Left ventricle myocardium inferior (tissue), 1 donor: ENCODE data around the gene IFNK. TPM values are rescaled to one million over a fixed set of nuclear protein-coding genes. Genes with fewer than 3 reads are reported as not detected.

Experiments
- DNase-seq: peaks from one replicate; pipeline ENCODE4 v3.0.0-alpha.2; 2020
- H3K27ac ChIP-seq: fragments of 200-600 bp; replicated peaks from 2 replicates; pipeline ENCODE4 v1.8.0; 2021
- H3K27me3 ChIP-seq: fragments of 200-600 bp; 2 replicates; pipeline ENCODE4 v1.8.0; 2021; ENCODE audit warnings: low read depth
- H3K36me3 ChIP-seq: fragments of 200-600 bp; 2 replicates; pipeline ENCODE4 v1.8.0; 2021
- H3K4me1 ChIP-seq: fragments of 200-600 bp; 2 replicates; pipeline ENCODE4 v1.8.0; 2021
- H3K4me3 ChIP-seq: fragments of 200-600 bp; 2 replicates; pipeline ENCODE4 v1.8.0; 2021; ENCODE audit warnings: mild to moderate bottlenecking, moderate library complexity
- H3K9me3 ChIP-seq: fragments of 200-600 bp; replicated peaks from 2 replicates; pipeline ENCODE4 v1.8.0; 2021
- CTCF ChIP-seq: fragments of 200-600 bp; IDR thresholded peaks from 2 replicates; pipeline ENCODE4 v1.8.0; 2021; ENCODE audit warnings: antibody characterized with exemption, mild to moderate bottlenecking, borderline replicate concordance
- intact Hi-C: fragments of 100-400 bp; cut with micrococcal nuclease; formaldehyde crosslinking; loops from one replicate; pipeline ENCODE4 v1.11.0; 2022
- total RNA-seq: library from RNA; stranded (reverse); fragmentation: NEBNext Ultra II Directional; extraction: Animal tissue kit (Norgen Biotek cat#: 25700); gene quantifications from one replicate; pipeline ENCODE4 v1.2.1, GENCODE V29; 2021
- donor health status: DM: no; HTN: yes; CAD: no; lungs with severe emphysema.

The IFNK gene
- total RNA-seq, 1 donor from 2014 or later: not detected

DNA sequence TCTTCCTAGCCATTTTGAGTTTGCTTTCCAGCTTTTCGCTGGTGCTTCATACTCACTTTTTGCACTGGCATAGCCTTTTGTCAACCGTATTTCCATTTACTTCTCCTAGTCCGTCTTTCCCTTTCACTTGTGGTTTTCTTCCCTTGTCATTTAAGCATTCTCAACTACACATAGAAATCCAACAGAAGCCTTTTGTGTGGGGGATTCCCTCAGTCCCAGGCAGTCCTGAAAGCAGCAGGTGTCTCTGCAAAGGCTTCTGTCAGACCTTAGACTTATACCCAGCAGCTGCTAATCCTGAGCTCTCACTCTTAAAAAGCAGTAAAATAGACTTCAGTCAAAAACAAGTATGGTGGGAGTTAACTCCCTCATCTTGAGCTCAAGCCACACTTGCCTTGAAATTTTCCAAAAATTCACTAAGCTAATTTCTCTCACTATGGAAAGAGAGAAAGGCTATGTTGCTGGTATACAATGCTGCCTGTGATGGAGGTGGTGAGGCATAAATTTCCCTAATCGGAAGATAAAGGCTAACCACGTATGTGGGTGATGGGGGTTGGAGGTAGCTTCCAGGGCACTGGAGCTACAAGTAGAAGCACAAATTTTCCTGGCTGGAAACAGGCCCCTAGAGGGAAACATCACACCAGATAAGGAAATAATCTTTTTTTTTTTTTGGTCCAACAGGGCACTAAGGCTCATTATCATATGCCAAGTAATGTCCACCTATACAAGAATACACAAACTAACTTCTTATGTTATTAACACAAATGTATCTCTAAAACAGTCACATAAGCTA is 34.8 kb upstream of the IFNK start:
- no peaks in the 10 kb centered on the region for H3K9me3 ChIP-seq
- no peaks in the 10 kb centered on the region for H3K36me3 ChIP-seq
- no peaks in the 10 kb centered on the region for H3K4me1 ChIP-seq
- H3K27ac ChIP-seq: no peak overlapping the region
- no peaks in the 10 kb centered on the region for H3K27me3 ChIP-seq
- intact Hi-C loops: no loop called here
- TF ChIP-seq CTCF: no peak
- DNase-seq: no peak
- H3K4me3 ChIP-seq: no peak overlapping the region

- H3K36me3 ChIP-seq: no peaks in the 10 kb centered on the region
- H3K27me3 ChIP-seq: no peaks in the 10 kb centered on the region
- no peak overlapping the region for H3K4me3 ChIP-seq
- TF ChIP-seq CTCF: no peak
- H3K9me3 ChIP-seq: no peaks in the 10 kb centered on the region
- no peak overlapping the region for H3K27ac ChIP-seq
- intact Hi-C loops: no loop called here
- H3K4me1 ChIP-seq: peaks cover 12% of the 10 kb centered on the region
- DNase-seq: no peak
These were observed 32.9 kb upstream of the IFNK start for GRCh38 chr9:27491154-27491553.

DNA sequence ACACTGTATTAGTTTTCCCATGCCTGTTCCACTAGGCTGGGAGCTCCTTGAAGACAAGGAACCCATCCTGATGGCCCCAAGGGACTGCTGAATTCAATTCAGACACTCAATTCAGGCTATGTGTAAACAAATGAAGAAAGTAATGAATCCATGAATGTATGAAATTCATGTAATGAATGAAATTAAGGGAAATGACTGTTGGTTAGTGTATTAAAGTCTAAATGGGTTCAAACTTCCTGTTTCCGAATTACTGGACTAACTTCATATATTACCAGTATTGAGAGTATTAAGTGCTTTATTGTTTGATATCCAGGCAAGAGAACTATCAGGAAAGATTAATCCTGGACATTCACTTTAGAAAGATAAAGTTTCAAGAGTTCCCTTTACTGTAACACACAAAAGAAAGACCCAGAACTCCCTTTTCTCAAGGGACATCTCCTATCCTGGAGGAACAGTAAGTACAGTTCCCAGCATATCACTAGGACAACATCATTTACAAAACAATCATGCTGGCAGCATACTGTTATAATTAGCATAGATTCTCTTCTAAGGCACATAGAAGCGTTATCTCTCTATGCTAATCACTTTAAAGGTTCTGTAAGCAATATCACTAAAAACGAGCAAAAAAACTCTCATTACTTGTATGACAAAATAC is 28.5 kb upstream of the IFNK start:
- Histone ChIP-seq H3K4me3 (no peak overlapping the region), H3K4me1 (peaks cover 27% of the 10 kb centered on the region), H3K36me3 (no peaks in the 10 kb centered on the region), H3K27ac (peak overlapping the region; percentile 54), H3K9me3 (no peaks in the 10 kb centered on the region), H3K27me3 (no peaks in the 10 kb centered on the region)
- intact Hi-C loops: no loop called here
- DNase-seq: no peak
- no peak for TF ChIP-seq CTCF

- Histone ChIP-seq H3K27ac (peak overlapping the region; percentile 54), H3K27me3 (no peaks in the 10 kb centered on the region), H3K36me3 (no peaks in the 10 kb centered on the region), H3K4me1 (peaks cover 27% of the 10 kb centered on the region), H3K4me3 (no peak overlapping the region), H3K9me3 (peaks cover 3% of the 10 kb centered on the region)
- intact Hi-C loops: no loop called here
- no peak for TF ChIP-seq CTCF
- DNase-seq: no peak
These were observed 28.0 kb upstream of the IFNK start for GRCh38 chr9:27496135-27496504.

DNA sequence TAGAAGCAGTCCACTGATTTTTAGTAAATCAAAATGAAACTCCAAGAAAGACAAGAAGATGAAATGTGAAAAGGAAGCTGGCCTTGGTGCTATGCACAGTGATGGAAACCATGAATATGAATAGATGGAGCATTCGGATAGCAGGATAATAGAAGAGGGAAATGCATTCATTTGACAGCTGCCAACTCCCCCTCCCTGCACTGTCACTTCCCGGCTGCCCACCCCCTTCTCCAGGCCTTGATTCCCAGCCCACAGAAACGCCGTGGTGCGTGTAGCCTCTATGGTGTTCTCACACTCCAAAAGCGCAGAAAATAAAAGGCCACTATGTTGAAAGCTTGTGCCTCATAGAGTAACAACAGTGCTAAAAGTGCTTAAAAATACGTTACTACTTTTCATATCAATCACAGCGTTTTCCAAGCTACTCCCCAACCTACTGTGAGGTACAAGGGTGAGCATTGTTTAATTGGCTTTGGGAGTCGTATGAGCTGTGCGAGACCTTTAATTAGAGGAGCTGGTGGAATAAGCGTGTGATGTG is 26.1 kb upstream of the IFNK start:
- no peaks in the 10 kb centered on the region for H3K36me3 ChIP-seq
- DNase-seq: no peak
- TF ChIP-seq CTCF: no peak
- intact Hi-C loops: no loop called here
- H3K4me1 ChIP-seq: peaks cover 27% of the 10 kb centered on the region
- H3K4me3 ChIP-seq: no peak overlapping the region
- H3K27ac ChIP-seq: no peak overlapping the region
- peaks cover 5% of the 10 kb centered on the region for H3K9me3 ChIP-seq
- H3K27me3 ChIP-seq: no peaks in the 10 kb centered on the region
